GM12878 (cell line): ENCODE data around the gene COX19. TPM values are rescaled to one million over a fixed set of nuclear protein-coding genes. Genes with fewer than 3 reads are reported as not detected.

ENCODE experiments used
- BACH1 ChIP-seq: fragments of 450-650 bp; IDR thresholded peaks from 2 replicates; pipeline ENCODE4 v1.6.1; 2017; ENCODE audit warnings: mild to moderate bottlenecking, borderline replicate concordance
- BHLHE40 ChIP-seq, 2 experiments: fragments of 450-650 bp in 1 of 2; IDR thresholded peaks; 2 replicates each; pipeline ENCODE4 v1.6.1; 2011 to 2017; ENCODE audit warnings: low read depth in 2 of 2, borderline replicate concordance in 1 of 2, improper control_type of control experiment in 1 of 2, low read length in 1 of 2, mild to moderate bottlenecking in 1 of 2
- BMI1 ChIP-seq: fragments of 450-650 bp; IDR thresholded peaks from 2 replicates; pipeline ENCODE4 v1.6.1; 2016; ENCODE audit warnings: mild to moderate bottlenecking, moderate library complexity, borderline replicate concordance
- CREM ChIP-seq: IDR thresholded peaks from 2 replicates; pipeline ENCODE4 v1.6.1; 2014; ENCODE audit warnings: antibody characterized with exemption, low read depth
- FOXK2 ChIP-seq: fragments of 450-650 bp; IDR thresholded peaks from 2 replicates; pipeline ENCODE4 v1.6.1; 2017; ENCODE audit warnings: mild to moderate bottlenecking, moderate library complexity
- HDAC6 ChIP-seq: fragments of 200-600 bp; sonication (generic); IDR thresholded peaks from one replicate; pipeline ENCODE4 v1.8.0; 2017; ENCODE audit warnings: antibody characterized with exemption; ENCODE audit not compliant: unreplicated experiment
- MYC ChIP-seq: IDR thresholded peaks from 2 replicates; pipeline ENCODE4 v1.6.1; 2011; ENCODE audit warnings: mild to moderate bottlenecking, low read length, moderate library complexity, inconsistent platforms; ENCODE audit not compliant: insufficient read depth, insufficient replicate concordance, insufficient read length, severe bottlenecking
- NFYB ChIP-seq: IDR thresholded peaks from 2 replicates; pipeline ENCODE4 v1.6.1; 2011; ENCODE audit warnings: low read depth, mild to moderate bottlenecking, low read length, improper control_type of control experiment, moderate library complexity; ENCODE audit not compliant: insufficient read depth
- NR2C1 ChIP-seq: fragments of 450-650 bp; IDR thresholded peaks from 2 replicates; pipeline ENCODE4 v1.6.1; 2017; ENCODE audit warnings: antibody characterized with exemption, mild to moderate bottlenecking, moderate library complexity
- NR2C2 ChIP-seq: IDR thresholded peaks from 2 replicates; pipeline ENCODE4 v1.6.1; 2011; ENCODE audit warnings: borderline replicate concordance, low read depth; ENCODE audit not compliant: control insufficient read depth, insufficient read length
- RAD51 ChIP-seq: fragments of 450-650 bp; IDR thresholded peaks from 2 replicates; pipeline ENCODE4 v1.6.1; 2016; ENCODE audit warnings: moderate library complexity, mild to moderate bottlenecking, inconsistent platforms
- SIX5 ChIP-seq: IDR thresholded peaks from 2 replicates; pipeline ENCODE4 v1.6.1; 2011; ENCODE audit warnings: mild to moderate bottlenecking, low read depth, low read length, moderate library complexity; ENCODE audit not compliant: severe bottlenecking
- SMARCA5 ChIP-seq: fragments of 450-650 bp; IDR thresholded peaks from 2 replicates; pipeline ENCODE4 v1.6.1; 2017; ENCODE audit warnings: mild to moderate bottlenecking
- SREBF2 ChIP-seq: IDR thresholded peaks from 2 replicates; pipeline ENCODE4 v1.6.1; 2012; ENCODE audit warnings: mild to moderate bottlenecking, low read length
- TAF1 ChIP-seq: IDR thresholded peaks from 2 replicates; pipeline ENCODE4 v1.6.1; 2011; ENCODE audit warnings: mild to moderate bottlenecking, low read depth, low read length, borderline replicate concordance
- TCF3 ChIP-seq: IDR thresholded peaks from 2 replicates; pipeline ENCODE4 v1.6.1; 2012; ENCODE audit warnings: low read depth, mild to moderate bottlenecking, low read length, borderline replicate concordance; ENCODE audit not compliant: insufficient read depth
- ZNF207 ChIP-seq: fragments of 450-650 bp; IDR thresholded peaks from 2 replicates; pipeline ENCODE4 v1.6.1; 2014; ENCODE audit warnings: antibody characterized with exemption, mild to moderate bottlenecking, borderline replicate concordance
- polyA plus RNA-seq, 11 experiments: library from polyadenylated mRNA; depleted of rRNA in 4 of 11; unstranded in 6 of 11; stranded (reverse) in 5 of 11; fragments of >200 nt; fragmentation: Nextera tagmentation in 4 of 11; fragmentation: Illumina TruSeq in 1 of 11; extraction: Ambion mirVana in 4 of 11; extraction: Trizol in 1 of 11; gene quantifications; 1 replicate in 1 of 11; 2 replicates in 10 of 11; pipeline versions ENCODE4 v1.2.1 to v1.2.3, GENCODE V29; 2011 to 2016; ENCODE audit warnings: inconsistent platforms in 2 of 11, missing spikeins in 2 of 11, low read depth in 1 of 11
- total RNA-seq, 4 experiments: library from RNA; depleted of rRNA in 3 of 4; stranded (reverse); fragments of >200 nt in 3 of 4; fragmentation: Illumina TruSeq in 1 of 4; extraction: Trizol in 1 of 4; gene quantifications; 2 replicates each; pipeline versions ENCODE4 v1.2.1 to v1.2.3, GENCODE V29; 2013 to 2021
- TF ChIP-seq, protein P1 (sequence below): IDR thresholded peaks from 2 replicates; pipeline ENCODE4 v1.6.1; 2012; ENCODE audit warnings: low read length, inconsistent platforms
- TF ChIP-seq, protein P2 (sequence below): fragments of 450-650 bp; formaldehyde crosslinking; IDR thresholded peaks from 2 replicates; pipeline ENCODE4 v1.4.0; 2020; ENCODE audit warnings: mild to moderate bottlenecking, moderate library complexity
- TF ChIP-seq, protein P3 (sequence below): IDR thresholded peaks from 2 replicates; pipeline ENCODE4 v1.6.1; 2012; ENCODE audit warnings: low read depth, low read length, improper control_type of control experiment
- TF ChIP-seq, protein P4 (sequence below): IDR thresholded peaks from 2 replicates; pipeline ENCODE4 v1.6.1; 2011; ENCODE audit warnings: low read depth, low read length, improper control_type of control experiment, borderline replicate concordance

Gene COX19
- total and polyA plus RNA-seq, 10 of the 15 experiments (the other 5 are each of a cell fraction or from before 2014, with no cell fraction given), result 3.7 to 17.9 (median 10.8) TPM

DNA sequence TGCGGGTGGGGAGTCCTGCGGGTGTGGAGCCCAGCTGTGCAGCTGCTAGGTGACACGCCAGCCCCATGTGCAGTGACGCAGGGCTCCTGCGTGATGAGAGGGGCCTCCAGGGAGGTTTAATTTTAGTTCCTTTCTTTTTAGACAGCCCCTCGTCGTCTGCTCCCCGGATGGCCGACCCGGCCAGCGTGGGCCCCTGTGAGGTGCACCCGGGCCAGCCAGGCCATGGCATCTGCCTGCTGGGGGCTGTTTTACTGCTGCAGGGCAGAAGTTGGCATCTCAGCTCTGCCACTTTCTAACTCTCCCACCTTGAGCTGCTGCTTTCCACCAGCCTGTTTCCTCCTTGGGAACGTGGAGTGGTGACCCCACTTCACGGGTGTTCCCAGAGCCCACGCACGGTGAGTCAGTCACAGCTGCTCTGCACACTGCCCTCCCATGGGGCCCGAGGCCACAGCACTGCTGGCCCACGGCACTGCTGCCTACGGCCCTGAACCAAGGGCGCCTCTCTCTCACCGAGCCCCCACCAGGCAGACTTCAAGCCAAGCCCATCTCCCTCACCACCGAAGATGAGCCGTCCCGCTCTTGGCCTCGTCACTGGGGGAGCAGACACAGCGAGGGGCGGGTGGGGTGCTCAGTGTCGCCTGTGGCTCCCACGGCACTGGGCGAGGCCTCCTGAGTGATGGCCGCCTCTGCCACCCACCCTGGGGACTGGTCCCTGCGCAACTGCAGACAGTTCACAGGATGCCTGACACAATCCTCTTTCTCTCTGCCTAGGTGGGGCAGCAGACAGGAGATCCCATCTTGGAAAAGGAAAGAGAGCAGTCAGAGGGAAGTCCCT is 28.9 kb upstream of the COX19 start (continued):
- TF ChIP-seq TAF1, result no peak
- TF ChIP-seq BMI1, result no peak
- peak in 1 of 2 experiments; percentile 51; a peak in 2 of 4 replicates for TF ChIP-seq BHLHE40 (IDR thresholded peaks at IDR 0.05; ENCODE audit: borderline replicate concordance in 1 of 2, low read depth in 2 of 2, low read length in 1 of 2)
- TF ChIP-seq BACH1, result peak; percentile 55; the same call in 1 of the 2 replicates
- TF ChIP-seq MYC, result no peak
- TF ChIP-seq SREBF2, result no peak
- TF ChIP-seq, protein P1, sequence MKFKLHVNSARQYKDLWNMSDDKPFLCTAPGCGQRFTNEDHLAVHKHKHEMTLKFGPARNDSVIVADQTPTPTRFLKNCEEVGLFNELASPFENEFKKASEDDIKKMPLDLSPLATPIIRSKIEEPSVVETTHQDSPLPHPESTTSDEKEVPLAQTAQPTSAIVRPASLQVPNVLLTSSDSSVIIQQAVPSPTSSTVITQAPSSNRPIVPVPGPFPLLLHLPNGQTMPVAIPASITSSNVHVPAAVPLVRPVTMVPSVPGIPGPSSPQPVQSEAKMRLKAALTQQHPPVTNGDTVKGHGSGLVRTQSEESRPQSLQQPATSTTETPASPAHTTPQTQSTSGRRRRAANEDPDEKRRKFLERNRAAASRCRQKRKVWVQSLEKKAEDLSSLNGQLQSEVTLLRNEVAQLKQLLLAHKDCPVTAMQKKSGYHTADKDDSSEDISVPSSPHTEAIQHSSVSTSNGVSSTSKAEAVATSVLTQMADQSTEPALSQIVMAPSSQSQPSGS, result no peak
- no peak for TF ChIP-seq HDAC6
- no peak for TF ChIP-seq NR2C1
- TF ChIP-seq FOXK2, result no peak
- 0 out of 2 replicates have a peak, but pooled peaks have one; percentile 27 for TF ChIP-seq CREM
- TF ChIP-seq SMARCA5, result no peak
- TF ChIP-seq, protein P2, sequence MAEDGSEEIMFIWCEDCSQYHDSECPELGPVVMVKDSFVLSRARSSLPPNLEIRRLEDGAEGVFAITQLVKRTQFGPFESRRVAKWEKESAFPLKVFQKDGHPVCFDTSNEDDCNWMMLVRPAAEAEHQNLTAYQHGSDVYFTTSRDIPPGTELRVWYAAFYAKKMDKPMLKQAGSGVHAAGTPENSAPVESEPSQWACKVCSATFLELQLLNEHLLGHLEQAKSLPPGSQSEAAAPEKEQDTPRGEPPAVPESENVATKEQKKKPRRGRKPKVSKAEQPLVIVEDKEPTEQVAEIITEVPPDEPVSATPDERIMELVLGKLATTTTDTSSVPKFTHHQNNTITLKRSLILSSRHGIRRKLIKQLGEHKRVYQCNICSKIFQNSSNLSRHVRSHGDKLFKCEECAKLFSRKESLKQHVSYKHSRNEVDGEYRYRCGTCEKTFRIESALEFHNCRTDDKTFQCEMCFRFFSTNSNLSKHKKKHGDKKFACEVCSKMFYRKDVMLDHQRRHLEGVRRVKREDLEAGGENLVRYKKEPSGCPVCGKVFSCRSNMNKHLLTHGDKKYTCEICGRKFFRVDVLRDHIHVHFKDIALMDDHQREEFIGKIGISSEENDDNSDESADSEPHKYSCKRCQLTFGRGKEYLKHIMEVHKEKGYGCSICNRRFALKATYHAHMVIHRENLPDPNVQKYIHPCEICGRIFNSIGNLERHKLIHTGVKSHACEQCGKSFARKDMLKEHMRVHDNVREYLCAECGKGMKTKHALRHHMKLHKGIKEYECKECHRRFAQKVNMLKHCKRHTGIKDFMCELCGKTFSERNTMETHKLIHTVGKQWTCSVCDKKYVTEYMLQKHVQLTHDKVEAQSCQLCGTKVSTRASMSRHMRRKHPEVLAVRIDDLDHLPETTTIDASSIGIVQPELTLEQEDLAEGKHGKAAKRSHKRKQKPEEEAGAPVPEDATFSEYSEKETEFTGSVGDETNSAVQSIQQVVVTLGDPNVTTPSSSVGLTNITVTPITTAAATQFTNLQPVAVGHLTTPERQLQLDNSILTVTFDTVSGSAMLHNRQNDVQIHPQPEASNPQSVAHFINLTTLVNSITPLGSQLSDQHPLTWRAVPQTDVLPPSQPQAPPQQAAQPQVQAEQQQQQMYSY, result no peak
- TF ChIP-seq, protein P3, sequence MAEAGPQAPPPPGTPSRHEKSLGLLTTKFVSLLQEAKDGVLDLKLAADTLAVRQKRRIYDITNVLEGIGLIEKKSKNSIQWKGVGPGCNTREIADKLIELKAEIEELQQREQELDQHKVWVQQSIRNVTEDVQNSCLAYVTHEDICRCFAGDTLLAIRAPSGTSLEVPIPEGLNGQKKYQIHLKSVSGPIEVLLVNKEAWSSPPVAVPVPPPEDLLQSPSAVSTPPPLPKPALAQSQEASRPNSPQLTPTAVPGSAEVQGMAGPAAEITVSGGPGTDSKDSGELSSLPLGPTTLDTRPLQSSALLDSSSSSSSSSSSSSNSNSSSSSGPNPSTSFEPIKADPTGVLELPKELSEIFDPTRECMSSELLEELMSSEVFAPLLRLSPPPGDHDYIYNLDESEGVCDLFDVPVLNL, result no peak
- TF ChIP-seq, protein P4, sequence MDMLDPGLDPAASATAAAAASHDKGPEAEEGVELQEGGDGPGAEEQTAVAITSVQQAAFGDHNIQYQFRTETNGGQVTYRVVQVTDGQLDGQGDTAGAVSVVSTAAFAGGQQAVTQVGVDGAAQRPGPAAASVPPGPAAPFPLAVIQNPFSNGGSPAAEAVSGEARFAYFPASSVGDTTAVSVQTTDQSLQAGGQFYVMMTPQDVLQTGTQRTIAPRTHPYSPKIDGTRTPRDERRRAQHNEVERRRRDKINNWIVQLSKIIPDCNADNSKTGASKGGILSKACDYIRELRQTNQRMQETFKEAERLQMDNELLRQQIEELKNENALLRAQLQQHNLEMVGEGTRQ, result no peak
- no peak for TF ChIP-seq NR2C2
- no peak for TF ChIP-seq SIX5
- TF ChIP-seq ZNF207, result no peak
- no peak for TF ChIP-seq NFYB
- TF ChIP-seq TCF3, result peak; percentile 41; the same call in 1 of the 2 replicates
- TF ChIP-seq RAD51, result no peak
